ENCODE data around the gene DHRS1.

Gene DHRS1

GRCh38 chr14:24309538-24310264 is 10.1 kb upstream of the DHRS1 start, which contains the start of gene LTB4R2:
TSS of gene LTB4R2 (plus strand) at chr14:24310140. CDS start at chr14:24310665, 525 bp downstream.
- DNase-seq (ENCODE audit: low read depth) = no peak

- no peak for DNase-seq (ENCODE audit: low read depth)
Observed at GRCh38 chr14:24308342-24309124, 9.0 kb upstream of the DHRS1 start.

GRCh38 chr14:24307575-24308341 is 8.2 kb upstream of the DHRS1 start, which contains the start of gene CIDEB:
TSS of gene CIDEB (minus strand) at chr14:24307977. CDS start at chr14:24307858, 119 bp downstream.
- no peak for DNase-seq (ENCODE audit: low read depth)

GRCh38 chr14:24307156-24307574 is 7.6 kb upstream of the DHRS1 start:
- DNase-seq (ENCODE audit: low read depth) = no peak

GRCh38 chr14:24304019-24304387 is 4.4 kb upstream of the DHRS1 start:
- DNase-seq (ENCODE audit: low read depth) = no peak

GRCh38 chr14:24300326-24300980 is 873 bp upstream of the DHRS1 start:
- DNase-seq (ENCODE audit: low read depth) = no peak

- DNase-seq (ENCODE audit: low read depth) = peak; percentile 50
Observed at GRCh38 chr14:24298892-24299254, 707 bp downstream of the DHRS1 start.

GRCh38 chr14:24297190-24297964 is 2.2 kb downstream of the DHRS1 start:
- no peak for DNase-seq (ENCODE audit: low read depth)

GRCh38 chr14:24296341-24297157 is 3.0 kb downstream of the DHRS1 start:
- DNase-seq (ENCODE audit: low read depth) = peak; percentile 85

- no peak for DNase-seq (ENCODE audit: low read depth)
Observed at GRCh38 chr14:24293525-24293924, 6.1 kb downstream of the DHRS1 start.

GRCh38 chr14:24292118-24292807 is 7.3 kb downstream of the DHRS1 start:
- no peak for DNase-seq (ENCODE audit: low read depth)

GRCh38 chr14:24291446-24292117 is 8.0 kb downstream of the DHRS1 start:
- no peak for DNase-seq (ENCODE audit: low read depth)

- DNase-seq (ENCODE audit: low read depth) = no peak
Observed at GRCh38 chr14:24290746-24291145, 8.8 kb downstream of the DHRS1 start.

GRCh38 chr14:24289649-24290280 is 9.8 kb downstream of the DHRS1 start:
- DNase-seq (ENCODE audit: low read depth) = no peak

- DNase-seq (ENCODE audit: low read depth) = no peak
Observed at GRCh38 chr14:24286996-24287395, 12.6 kb downstream of the DHRS1 start.

- no peak for DNase-seq (ENCODE audit: low read depth)
Observed at GRCh38 chr14:24285351-24285750, 14.2 kb downstream of the DHRS1 start.

- DNase-seq (ENCODE audit: low read depth) = no peak
Observed at GRCh38 chr14:24284501-24285035, 15.0 kb downstream of the DHRS1 start.

- DNase-seq (ENCODE audit: low read depth) = no peak
Observed at GRCh38 chr14:24283796-24284460, 15.7 kb downstream of the DHRS1 start.
